Measurements from ENCODE around the gene HDAC4.

DNA sequence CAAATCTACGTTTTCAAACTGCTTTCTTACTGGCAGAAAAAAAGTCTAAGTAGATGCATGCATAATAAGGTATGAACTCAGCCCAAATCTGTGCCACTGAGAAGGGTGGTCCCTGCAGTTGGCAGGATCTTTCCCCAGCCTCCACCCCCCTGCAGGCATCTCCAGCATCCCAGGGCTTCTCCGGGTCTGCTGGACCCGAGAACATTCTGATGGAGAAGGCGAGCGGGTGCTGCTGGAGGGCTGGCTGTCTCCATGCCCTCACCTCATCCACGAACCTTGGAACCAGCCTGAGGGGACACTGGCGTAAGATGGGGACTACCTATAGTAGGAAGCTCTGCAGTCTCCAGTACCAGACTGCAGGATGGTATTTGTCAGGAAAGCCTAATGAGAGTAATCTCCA is 198.9 kb downstream of the HDAC4 start:
- TF ChIP-seq, protein P1, sequence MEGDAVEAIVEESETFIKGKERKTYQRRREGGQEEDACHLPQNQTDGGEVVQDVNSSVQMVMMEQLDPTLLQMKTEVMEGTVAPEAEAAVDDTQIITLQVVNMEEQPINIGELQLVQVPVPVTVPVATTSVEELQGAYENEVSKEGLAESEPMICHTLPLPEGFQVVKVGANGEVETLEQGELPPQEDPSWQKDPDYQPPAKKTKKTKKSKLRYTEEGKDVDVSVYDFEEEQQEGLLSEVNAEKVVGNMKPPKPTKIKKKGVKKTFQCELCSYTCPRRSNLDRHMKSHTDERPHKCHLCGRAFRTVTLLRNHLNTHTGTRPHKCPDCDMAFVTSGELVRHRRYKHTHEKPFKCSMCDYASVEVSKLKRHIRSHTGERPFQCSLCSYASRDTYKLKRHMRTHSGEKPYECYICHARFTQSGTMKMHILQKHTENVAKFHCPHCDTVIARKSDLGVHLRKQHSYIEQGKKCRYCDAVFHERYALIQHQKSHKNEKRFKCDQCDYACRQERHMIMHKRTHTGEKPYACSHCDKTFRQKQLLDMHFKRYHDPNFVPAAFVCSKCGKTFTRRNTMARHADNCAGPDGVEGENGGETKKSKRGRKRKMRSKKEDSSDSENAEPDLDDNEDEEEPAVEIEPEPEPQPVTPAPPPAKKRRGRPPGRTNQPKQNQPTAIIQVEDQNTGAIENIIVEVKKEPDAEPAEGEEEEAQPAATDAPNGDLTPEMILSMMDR (IDR thresholded peaks at IDR 0.05) = no peak
- TF ChIP-seq POLR2A (IDR thresholded peaks at IDR 0.05) = no peak
